Measurements from ENCODE around the gene MAML2. TPM values are rescaled to one million over a fixed set of nuclear protein-coding genes. Genes with fewer than 3 reads are reported as not detected.

Gene MAML2
- total and polyA plus RNA-seq, 2 experiments from 2014 or later = 2.0 to 7.1 TPM

DNA sequence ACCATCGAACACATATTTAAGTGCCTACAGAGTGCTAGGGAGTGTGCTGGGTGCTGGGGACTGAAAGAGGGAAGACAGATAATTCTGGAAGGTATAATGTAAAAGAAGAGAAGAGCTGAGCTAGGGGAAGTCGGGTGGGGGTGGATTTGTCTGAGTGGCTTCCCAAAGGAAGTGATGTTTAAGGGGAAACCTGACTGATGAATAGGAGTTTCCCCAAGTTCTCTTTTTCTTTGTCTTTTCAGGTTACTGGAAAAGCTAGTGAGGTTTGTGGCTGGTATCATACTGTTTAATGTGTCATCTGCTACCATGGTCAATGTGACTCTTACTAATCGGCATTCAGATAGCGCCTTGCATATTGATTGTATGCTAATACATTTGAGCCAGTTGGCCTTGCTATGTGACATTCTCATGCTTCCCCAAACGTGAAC lies 267.4 kb downstream of the MAML2 start:
- TF ChIP-seq CREB1 (CRISPR knock-in tag; IDR thresholded peaks at IDR 0.05; ENCODE audit: low read depth) = no peak
- no peak for TF ChIP-seq CTCF (conservative IDR thresholded peaks at IDR 0.05; ENCODE audit: low read depth in 2 of 2)
- TF ChIP-seq NANOG (IDR thresholded peaks at IDR 0.05; ENCODE audit: borderline replicate concordance) = no peak
- no peak for TF ChIP-seq ZNF462 (CRISPR knock-in tag; IDR thresholded peaks at IDR 0.05)
- TF ChIP-seq, protein P1, sequence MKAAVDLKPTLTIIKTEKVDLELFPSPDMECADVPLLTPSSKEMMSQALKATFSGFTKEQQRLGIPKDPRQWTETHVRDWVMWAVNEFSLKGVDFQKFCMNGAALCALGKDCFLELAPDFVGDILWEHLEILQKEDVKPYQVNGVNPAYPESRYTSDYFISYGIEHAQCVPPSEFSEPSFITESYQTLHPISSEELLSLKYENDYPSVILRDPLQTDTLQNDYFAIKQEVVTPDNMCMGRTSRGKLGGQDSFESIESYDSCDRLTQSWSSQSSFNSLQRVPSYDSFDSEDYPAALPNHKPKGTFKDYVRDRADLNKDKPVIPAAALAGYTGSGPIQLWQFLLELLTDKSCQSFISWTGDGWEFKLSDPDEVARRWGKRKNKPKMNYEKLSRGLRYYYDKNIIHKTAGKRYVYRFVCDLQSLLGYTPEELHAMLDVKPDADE (IDR thresholded peaks at IDR 0.05) = no peak
- no peak for TF ChIP-seq POLR2AphosphoS5 (IDR thresholded peaks at IDR 0.05; ENCODE audit: low read depth)
- no peak for TF ChIP-seq STAT1 (IDR thresholded peaks at IDR 0.05; ENCODE audit: unreplicated experiment)
- TF ChIP-seq EZH2 (IDR thresholded peaks at IDR 0.05; ENCODE audit: low read depth, unreplicated experiment) = no peak
- Histone ChIP-seq H3K4me1 (ENCODE audit: insufficient read depth) (peaks cover 16% of the 10 kb centered on the region), H4K20me1 (replicated peaks; ENCODE audit: insufficient read depth) (no peaks in the 10 kb centered on the region), H3K27me3 (ENCODE audit: insufficient read depth) (no peaks in the 10 kb centered on the region), H3F3A (replicated peaks; ENCODE audit: low read depth) (no peaks in the 10 kb centered on the region), H3K36me3 (ENCODE audit: insufficient read depth) (no peaks in the 10 kb centered on the region), H2AFZ (no peak overlapping the region), H3K4me2 (no peak overlapping the region), H3K27ac (ENCODE audit: low read depth) (no peak overlapping the region), H3K9me2 (ENCODE audit: insufficient read depth) (no peaks in the 10 kb centered on the region), H3K4me3 (no peak overlapping the region), H3K79me2 (replicated peaks; ENCODE audit: insufficient read depth) (no peaks in the 10 kb centered on the region)
- Mint-ChIP-seq H3K4me3 (no peak overlapping the region), H3K27me3 (ENCODE audit: insufficient read depth, low read depth, poor library complexity) (peaks cover 4% of the 10 kb centered on the region), H3K9me3 (no peaks in the 10 kb centered on the region; the same call in 2 of the 3 replicates), H3K36me3 (ENCODE audit: low read depth) (no peaks in the 10 kb centered on the region), H3K4me1 (peaks cover 20% of the 10 kb centered on the region), H3K27ac (peak overlapping the region; percentile 46)
- ATAC-seq (no peak), DNase-seq (ENCODE audit: low spot score) (no peak)

All from GM23338 (cell line).